ENCODE results near the gene CAPN11. TPM values are rescaled to one million over a fixed set of nuclear protein-coding genes. Genes with fewer than 3 reads are reported as not detected.
"Not testable (repeated sequence)": the region's sequence is repeated elsewhere in the genome, so short reads cannot be mapped to it uniquely, and the experiment has no call there.

Gene CAPN11
- total and polyA plus RNA-seq, 9 of the 15 experiments (the other 6 are each of a cell fraction or from before 2014, with no cell fraction given) = 0.03 to 0.61 (median 0.17) TPM; not detected in 1

- intact Hi-C loops (cut with micrococcal nuclease); FAIRE-seq; H3K9me1 ChIP-seq (ENCODE audit: control insufficient read depth, insufficient read depth, low read length); H4K20me1 ChIP-seq (replicated peaks; ENCODE audit: control insufficient read depth, insufficient read depth, low read length); H3K36me3 ChIP-seq (ENCODE audit: control insufficient read depth, insufficient read depth, low read length); H3K79me2 ChIP-seq (ENCODE audit: control insufficient read depth, insufficient read depth, low read length); H3K9ac ChIP-seq (ENCODE audit: insufficient read depth in 1 of 2, low read depth in 2 of 2, low read length in 2 of 2); H3K4me3 ChIP-seq; H3K9me3 ChIP-seq (replicated peaks; ENCODE audit: control insufficient read depth, insufficient read depth, low read depth, low read length); ATAC-seq; in situ Hi-C loops (cut with MboI); H3K4me2 ChIP-seq (ENCODE audit: insufficient read depth, low read length); DNase-seq (ENCODE audit: extremely low read depth in 1 of 4, low spot score in 3 of 4); H3K27ac ChIP-seq (ENCODE audit: extremely low read depth, low read depth, low read length); H2AFZ ChIP-seq (ENCODE audit: low read depth, low read length); CTCF ChIA-PET (ENCODE audit: low intra/inter-chr PET ratio); BruUV-seq (replicated peaks); H3K27me3 ChIP-seq (ENCODE audit: control insufficient read depth in 2 of 2, insufficient read depth in 2 of 2, low read length in 2 of 2): not testable (repeated sequence)
- POLR2A ChIA-PET = interaction anchor here (0.7 to 2.4 kb wide), 2 partner anchors 16 to 34 kb away, joined by 3 to 10 read pairs; no protein-coding TSS in a partner anchor
- peak; percentile 41; the same call in 1 of the 2 replicates for TF ChIP-seq PKNOX1 (IDR thresholded peaks at IDR 0.05)
- WGBS (ENCODE audit: insufficient coverage, low coverage, missing lambda C conversion rate) = 46% methylated on average over 7 of the region's 7 CpGs
- H3K4me1 ChIP-seq (replicated peaks in 1 of 2; ENCODE audit: control insufficient read depth in 2 of 2, insufficient read depth in 2 of 2, low read length in 2 of 2) = peaks cover 10 to 11% of the 10 kb centered on the region in 2 experiments; a peak in 2 of 5 replicates
Observed at GRCh38 chr6:44185356-44185755, 26.7 kb downstream of the CAPN11 start.

DNA sequence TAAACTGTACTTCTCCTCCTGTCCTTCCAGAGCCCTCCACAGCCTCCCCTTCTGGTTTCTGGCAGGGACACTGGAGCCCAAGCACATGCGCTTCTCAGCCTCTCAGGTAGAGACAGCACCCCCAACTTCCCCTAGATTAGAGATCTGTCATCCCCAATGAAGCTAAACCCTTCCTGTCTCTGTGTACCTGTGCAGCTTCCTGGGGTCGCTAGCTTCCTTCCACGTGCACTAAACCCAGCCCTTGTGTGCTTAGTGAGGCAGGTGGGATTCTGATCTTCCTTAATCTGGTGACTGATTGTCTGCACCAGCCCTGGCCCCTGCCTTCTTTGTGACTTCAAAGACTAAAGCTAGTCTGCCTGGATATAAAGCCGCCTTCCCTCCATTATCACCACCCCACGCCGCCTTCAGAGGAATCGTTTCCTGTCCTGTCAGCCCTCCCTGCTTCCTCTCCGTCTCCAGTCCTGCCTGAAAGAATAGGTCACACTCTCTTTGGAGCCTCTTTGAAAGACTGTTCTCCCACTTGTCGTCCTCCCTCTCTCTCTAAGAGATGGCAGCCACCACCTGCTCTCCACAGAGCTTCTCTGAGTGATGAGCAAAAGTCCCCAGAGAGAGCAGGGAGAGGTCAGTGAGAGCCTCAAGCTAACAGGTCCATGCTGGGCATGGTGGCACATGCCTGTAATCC lies 27.5 kb downstream of the CAPN11 start:
- Histone ChIP-seq H3K9me1 (ENCODE audit: control insufficient read depth, insufficient read depth, low read length) (no peaks in the 10 kb centered on the region), H3K4me1 (replicated peaks in 1 of 2; ENCODE audit: control insufficient read depth in 2 of 2, insufficient read depth in 2 of 2, low read length in 2 of 2) (peaks cover 10 to 11% of the 10 kb centered on the region in 2 experiments; a peak in 3 of 5 replicates), H3K36me3 (ENCODE audit: control insufficient read depth, insufficient read depth, low read length) (no peaks in the 10 kb centered on the region), H3K9ac (ENCODE audit: insufficient read depth in 1 of 2, low read depth in 2 of 2, low read length in 2 of 2) (peak overlapping the region; percentile 9 to 80; a peak in 2 of 4 replicates), H4K20me1 (replicated peaks; ENCODE audit: control insufficient read depth, insufficient read depth, low read length) (no peaks in the 10 kb centered on the region), H3K9me3 (replicated peaks; ENCODE audit: control insufficient read depth, insufficient read depth, low read depth, low read length) (no peaks in the 10 kb centered on the region), H2AFZ (ENCODE audit: low read depth, low read length) (peak overlapping the region; percentile 96), H3K79me2 (ENCODE audit: control insufficient read depth, insufficient read depth, low read length) (no peaks in the 10 kb centered on the region), H3K27ac (ENCODE audit: extremely low read depth, low read depth, low read length) (no peak overlapping the region), H3K4me2 (ENCODE audit: insufficient read depth, low read length) (peak overlapping the region; percentile 64), H3K4me3 (no peak overlapping the region), H3K27me3 (ENCODE audit: control insufficient read depth in 2 of 2, insufficient read depth in 2 of 2, low read length in 2 of 2) (no peaks in the 10 kb centered on the region)
- DNase-seq (ENCODE audit: extremely low read depth in 1 of 4, low spot score in 3 of 4) (peak in 2 of 4 experiments; percentile 22 to 23), ATAC-seq (peak; percentile 59), FAIRE-seq (no peak)
- POLR2A ChIA-PET = interaction anchor here (0.7 to 2.4 kb wide), 5 partner anchors 8 to 61 kb away, joined by 3 to 11 read pairs (median 4); partner anchors contain the start of gene HSP90AB1
- 17% methylated on average over 9 of the region's 9 CpGs for WGBS (ENCODE audit: insufficient coverage, low coverage, missing lambda C conversion rate)
- intact Hi-C loops (cut with micrococcal nuclease) = no loop called here
- in situ Hi-C loops (cut with MboI) = no loop called here
- CTCF ChIA-PET (ENCODE audit: low intra/inter-chr PET ratio) = no interaction called here
- no TSS peak for BruUV-seq (replicated peaks)
- TF ChIP-seq TAF7 (tag; IDR thresholded peaks at IDR 0.05) = no peak
- 0 out of 2 replicates have a peak, but pooled peaks have one; percentile 39 for TF ChIP-seq HDAC8 (tag; IDR thresholded peaks at IDR 0.05)
- peak; percentile 59 for TF ChIP-seq L3MBTL2 (IDR thresholded peaks at IDR 0.05)
- TF ChIP-seq EP400 (IDR thresholded peaks at IDR 0.05) = peak; percentile 28; the same call in 1 of the 2 replicates

All from K562 (cell line).